ENCODE results near the gene TLR8. TPM values are rescaled to one million over a fixed set of nuclear protein-coding genes. Genes with fewer than 3 reads are reported as not detected.

TLR8 gene
- total and polyA plus RNA-seq, 10 of the 15 experiments (the other 5 are each of a cell fraction or from before 2014, with no cell fraction given), result 0.04 TPM; not detected in 9

- peak; percentile 16; the same call in 1 of the 2 replicates for TF ChIP-seq MTA2 (IDR thresholded peaks at IDR 0.05; ENCODE audit: low read depth)
- peak; percentile 74; the same call in 1 of the 2 replicates for TF ChIP-seq PAX5 (IDR thresholded peaks at IDR 0.05; ENCODE audit: borderline replicate concordance, low read depth, low read length)
- peak in 1 of 2 experiments; percentile 97; a peak in 2 of 4 replicates for TF ChIP-seq ETV6 (conservative IDR thresholded peaks at IDR 0.05 in 1 of 2, IDR thresholded peaks at IDR 0.05 in 1 of 2; ENCODE audit: borderline replicate concordance in 1 of 2, low read depth in 1 of 2)
- peak; percentile 65 for TF ChIP-seq E4F1 (IDR thresholded peaks at IDR 0.05; ENCODE audit: borderline replicate concordance, partially characterized antibody)
- TF ChIP-seq ZBED1 (IDR thresholded peaks at IDR 0.05; ENCODE audit: borderline replicate concordance), result 0 out of 2 replicates have a peak, but pooled peaks have one; percentile 3
- peak; percentile 73 to 89; a peak in 2 of 4 replicates for TF ChIP-seq EP300 (IDR thresholded peaks at IDR 0.05; ENCODE audit: borderline replicate concordance in 1 of 2, control insufficient read depth in 1 of 2, low read depth in 2 of 2, low read length in 2 of 2)
- no peak for TF ChIP-seq MYC (IDR thresholded peaks at IDR 0.05; ENCODE audit: insufficient read depth, insufficient read length, insufficient replicate concordance, low read length, severe bottlenecking)
- peak; percentile 69 for TF ChIP-seq SP1 (IDR thresholded peaks at IDR 0.05; ENCODE audit: low read depth, low read length)
- TF ChIP-seq TARDBP (IDR thresholded peaks at IDR 0.05; ENCODE audit: borderline replicate concordance), result no peak
- 0 out of 2 replicates have a peak, but pooled peaks have one; percentile 24 for TF ChIP-seq NR2F1 (conservative IDR thresholded peaks at IDR 0.05)
- no peak for TF ChIP-seq CEBPZ (IDR thresholded peaks at IDR 0.05; ENCODE audit: low read depth, low read length)
- peak; percentile 31; the same call in 1 of the 2 replicates for TF ChIP-seq ZBTB40 (IDR thresholded peaks at IDR 0.05; ENCODE audit: borderline replicate concordance)
- TF ChIP-seq HDGF (IDR thresholded peaks at IDR 0.05), result 0 out of 2 replicates have a peak, but pooled peaks have one; percentile 11
- TF ChIP-seq ZNF24 (IDR thresholded peaks at IDR 0.05), result 0 out of 2 replicates have a peak, but pooled peaks have one; percentile 15
- TF ChIP-seq EGR1 (IDR thresholded peaks at IDR 0.05; ENCODE audit: borderline replicate concordance in 1 of 2, low read depth in 2 of 2, low read length in 2 of 2), result peak in 1 of 2 experiments; percentile 45; a peak in 1 of 3 replicates
- TF ChIP-seq ATF7 (IDR thresholded peaks at IDR 0.05; ENCODE audit: low read depth), result peak; percentile 70; the same call in 1 of the 2 replicates
These were observed 50.5 kb downstream of the TLR8 start (continued) for GRCh38 chrX:12956704-12957534.
